Amniotic epithelial cell (primary cell): ENCODE measurements around the gene HSF4.

Experiments used
- DNase-seq: peaks from one replicate; pipeline ENCODE4 v3.0.0-alpha.2; 2010; ENCODE audit warnings: low read depth

Gene HSF4

DNA sequence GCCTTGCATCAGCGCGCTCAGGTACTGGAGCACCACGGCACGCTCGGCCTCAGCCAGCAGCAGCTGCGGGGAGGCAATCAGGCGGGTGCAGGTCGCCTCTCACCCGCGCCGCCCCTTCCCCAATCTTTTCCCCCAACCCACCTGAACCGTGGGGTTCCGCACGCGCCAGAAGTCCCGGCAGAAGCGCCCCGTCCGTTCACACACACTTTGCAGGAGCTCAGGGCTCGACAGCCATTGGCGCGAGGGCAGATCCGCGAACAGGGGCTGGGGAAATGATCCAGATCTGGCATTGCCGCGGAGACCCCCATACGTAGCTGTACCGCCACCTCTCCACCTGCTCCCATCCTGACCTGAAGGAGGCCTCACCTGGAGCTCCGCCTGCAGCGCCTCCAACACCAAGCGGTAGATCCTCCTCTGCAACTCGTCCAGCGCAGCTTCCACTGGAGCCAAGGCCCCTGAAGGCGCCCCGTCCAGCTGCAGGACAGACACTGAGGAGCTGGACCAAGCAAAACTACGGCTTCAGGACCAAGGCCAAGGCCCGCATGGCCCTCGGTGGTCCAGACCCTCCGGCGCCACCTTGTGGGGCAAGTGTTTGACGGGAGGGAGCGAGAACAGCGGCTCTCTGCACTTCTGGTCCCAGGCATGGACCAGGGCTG lies 20.6 kb downstream of the HSF4 start:
- peak; percentile 88 for DNase-seq

DNA sequence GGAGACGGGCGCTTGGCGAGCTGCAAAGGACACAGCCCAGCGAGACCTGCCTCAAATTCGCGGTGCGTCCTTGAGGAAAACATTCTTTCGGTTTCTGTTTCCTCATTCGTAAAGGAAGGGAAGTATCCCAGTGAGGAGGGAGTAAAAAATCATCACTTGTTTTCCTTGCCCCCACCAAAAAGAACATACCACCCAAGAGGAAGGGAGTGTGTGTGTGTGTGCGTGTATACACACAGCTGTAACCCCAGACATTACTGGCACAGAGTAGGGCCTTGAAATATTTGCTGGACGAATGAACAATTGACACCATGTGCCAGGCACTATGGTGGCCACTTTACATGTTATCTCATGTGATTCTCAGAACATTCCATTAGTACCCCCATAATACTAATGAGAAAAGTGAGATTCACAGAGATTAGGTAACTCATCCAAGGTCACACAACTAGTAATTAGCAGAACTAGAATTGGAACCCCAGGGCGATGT lies 21.1 kb downstream of the HSF4 start:
- DNase-seq, result no peak

GRCh38 chr16:67186550-67186950 lies 22.0 kb downstream of the HSF4 start:
- DNase-seq, result peak; percentile 64

GRCh38 chr16:67187175-67187890 lies 22.8 kb downstream of the HSF4 start:
- no peak for DNase-seq

- no peak for DNase-seq
These were observed 23.8 kb downstream of the HSF4 start for GRCh38 chr16:67188323-67188722.

DNA sequence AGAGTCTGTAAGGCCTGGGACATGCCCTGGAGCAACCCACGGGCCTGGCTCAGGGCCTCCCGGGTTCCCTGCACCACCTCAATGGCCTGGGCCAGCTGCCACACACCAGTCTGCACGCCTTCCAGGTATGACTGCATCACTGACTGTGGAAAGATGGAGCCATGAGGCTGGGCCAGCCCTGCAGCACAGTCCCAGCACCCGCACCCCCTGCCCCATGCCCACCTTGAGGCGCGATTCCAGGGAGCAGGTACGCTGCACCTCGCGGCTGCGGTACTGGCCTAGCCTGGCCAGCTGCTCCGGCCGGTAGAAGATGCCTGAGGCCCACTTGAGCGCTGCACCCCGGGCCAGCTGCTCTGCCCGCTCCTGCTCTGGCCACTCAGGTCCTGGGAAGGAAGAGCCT lies 24.3 kb downstream of the HSF4 start:
- no peak for DNase-seq

DNA sequence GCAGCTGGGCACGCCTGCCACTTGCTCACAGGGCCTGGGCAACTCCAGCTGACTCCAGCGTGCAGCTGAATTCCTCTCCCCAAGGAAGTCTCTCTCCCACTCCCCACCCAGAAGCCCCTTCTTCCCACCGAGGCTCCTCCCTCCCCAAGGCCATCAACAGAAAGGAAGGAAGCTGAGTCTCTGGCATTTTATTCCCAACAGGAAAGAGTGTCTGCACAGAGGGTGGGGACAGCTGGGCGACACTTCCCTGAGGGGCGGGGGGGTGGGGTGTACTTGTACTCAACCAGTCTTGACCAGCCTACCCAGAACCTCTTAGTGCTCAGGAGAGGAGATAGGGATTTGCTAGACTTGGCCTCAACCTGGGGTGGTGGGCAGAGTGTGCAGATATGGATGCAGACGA lies 25.5 kb downstream of the HSF4 start, which contains the start of gene EXOC3L1:
Gene EXOC3L1 (minus strand): TSS at position 96 of the 400 bp plus-strand sequence. CDS start 460 bp downstream, outside the sequence.
- DNase-seq, result no peak

DNA sequence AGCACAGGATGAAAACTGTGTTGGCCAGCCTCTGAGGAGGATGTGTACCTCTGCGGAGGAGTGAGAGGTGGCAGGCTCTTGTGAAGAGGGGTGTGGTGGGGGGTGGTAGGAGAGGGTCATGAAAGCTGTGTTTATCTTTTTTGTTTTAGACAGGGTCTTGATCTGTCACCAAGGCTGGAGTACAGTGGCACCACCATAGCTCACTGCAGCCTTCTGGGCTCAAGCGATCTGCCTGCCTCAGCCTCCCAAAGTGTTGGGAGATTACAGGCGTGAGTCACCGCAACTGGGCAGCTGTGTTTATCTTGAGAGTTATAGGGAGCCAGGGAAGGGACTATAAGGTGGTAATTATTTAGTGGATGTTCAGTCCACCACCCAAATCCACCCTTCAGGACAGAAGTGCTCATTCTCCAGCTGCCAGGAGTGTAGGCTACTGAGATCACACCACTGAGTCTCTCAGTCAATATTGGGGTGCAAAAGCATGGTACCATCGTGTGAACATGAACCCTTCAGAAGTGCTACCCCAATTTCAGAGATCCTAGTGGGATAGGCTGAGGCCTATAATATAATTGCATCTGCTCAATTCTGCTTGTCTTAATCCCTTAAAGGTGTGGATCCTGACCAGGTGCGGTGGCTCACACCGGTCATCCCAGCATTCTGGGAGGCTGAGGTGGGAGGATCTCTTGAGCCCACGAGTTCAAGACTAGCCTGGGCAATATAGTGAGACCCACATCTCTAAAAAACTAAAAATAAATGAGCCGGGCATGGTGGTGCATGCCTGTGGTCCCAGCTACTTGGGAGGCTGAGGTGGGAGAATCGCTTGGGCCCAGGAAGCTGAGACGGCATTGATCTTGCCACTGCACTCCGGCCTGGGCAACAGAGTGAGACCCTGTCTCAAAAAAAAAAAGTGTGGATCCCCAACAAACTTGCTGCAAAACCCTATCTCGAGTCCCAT lies 26.2 kb downstream of the HSF4 start:
- DNase-seq, result peak; percentile 61

- DNase-seq, result no peak
These were observed 27.0 kb downstream of the HSF4 start for GRCh38 chr16:67191411-67191994.

DNA sequence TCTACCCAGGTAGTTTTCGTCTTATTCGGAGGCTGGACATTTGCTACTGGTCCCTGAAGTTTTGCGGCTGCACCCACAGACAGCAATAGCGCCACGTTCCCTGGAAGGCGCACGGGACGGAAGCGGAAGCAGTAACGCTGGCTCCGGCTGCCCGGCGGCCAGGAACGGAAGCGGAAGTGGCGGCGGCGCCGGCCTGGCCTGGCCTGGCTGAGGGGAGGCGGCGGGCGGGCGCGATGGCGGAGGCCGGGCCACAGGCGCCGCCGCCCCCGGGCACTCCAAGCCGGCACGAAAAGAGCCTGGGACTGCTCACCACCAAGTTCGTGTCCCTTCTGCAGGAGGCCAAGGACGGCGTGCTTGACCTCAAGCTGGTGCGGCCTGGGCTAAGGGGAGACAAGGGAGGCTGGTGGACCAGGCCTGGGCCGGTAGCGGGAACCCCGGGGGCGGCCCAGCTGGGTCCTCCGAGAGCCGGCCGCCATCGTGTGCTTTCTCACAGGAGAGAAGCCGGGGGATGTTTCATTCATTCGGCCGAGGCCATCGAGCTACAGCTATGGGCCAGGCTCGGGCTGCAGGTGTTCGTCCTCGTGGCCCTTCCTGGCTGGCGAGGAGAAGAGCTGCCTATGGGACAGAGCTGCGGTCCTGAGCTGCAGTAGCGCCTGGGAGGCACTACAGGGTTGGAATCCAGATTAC lies 27.6 kb downstream of the HSF4 start, which contains the start of gene E2F4:
Gene E2F4 (plus strand): TSS at position 161 of the 687 bp plus-strand sequence. CDS start 73 bp downstream, at position 234.
- DNase-seq, result peak; percentile 91

DNA sequence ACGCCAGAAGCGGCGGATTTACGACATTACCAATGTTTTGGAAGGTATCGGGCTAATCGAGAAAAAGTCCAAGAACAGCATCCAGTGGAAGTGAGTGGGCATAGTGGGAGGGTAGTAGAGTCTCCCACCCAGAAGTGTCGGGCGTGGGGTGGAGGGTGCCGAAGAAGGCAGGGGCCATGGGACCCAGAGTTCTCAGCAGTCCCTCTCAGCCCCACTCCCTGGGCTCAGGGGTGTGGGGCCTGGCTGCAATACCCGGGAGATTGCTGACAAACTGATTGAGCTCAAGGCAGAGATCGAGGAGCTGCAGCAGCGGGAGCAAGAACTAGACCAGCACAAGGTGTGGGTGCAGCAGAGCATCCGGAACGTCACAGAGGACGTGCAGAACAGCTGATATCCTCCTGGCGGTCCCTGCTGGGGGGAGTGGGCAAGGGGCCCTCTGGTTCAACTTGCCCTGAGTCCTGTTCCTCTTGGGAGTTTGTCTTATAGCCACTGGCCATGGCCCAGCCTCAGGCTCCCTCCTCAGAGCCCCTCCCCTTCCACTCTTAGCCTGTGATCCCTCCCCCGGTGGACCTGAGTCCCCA lies 28.3 kb downstream of the HSF4 start:
- DNase-seq, result no peak

GRCh38 chr16:67193536-67193935 lies 29.0 kb downstream of the HSF4 start:
- no peak for DNase-seq

DNA sequence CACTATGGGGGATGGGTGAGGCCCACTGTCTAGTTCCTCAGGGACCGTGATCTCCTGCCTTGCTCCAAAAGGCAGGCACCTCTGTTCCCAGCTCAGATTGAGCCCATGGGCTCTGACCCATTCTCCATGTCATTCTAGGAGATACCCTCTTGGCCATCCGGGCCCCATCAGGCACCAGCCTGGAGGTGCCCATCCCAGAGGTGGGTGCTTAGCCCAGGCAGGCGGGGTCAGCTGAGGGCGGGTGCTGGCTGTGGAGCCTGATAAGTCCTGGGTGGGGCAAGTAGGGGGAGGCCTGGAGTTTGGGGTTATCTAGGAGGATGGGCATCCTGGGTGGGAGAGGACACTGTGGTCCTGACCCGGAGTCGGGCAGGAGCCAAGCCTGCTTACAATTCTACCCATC lies 29.7 kb downstream of the HSF4 start:
- no peak for DNase-seq

GRCh38 chr16:67195676-67196075 lies 31.1 kb downstream of the HSF4 start:
- DNase-seq, result no peak

DNA sequence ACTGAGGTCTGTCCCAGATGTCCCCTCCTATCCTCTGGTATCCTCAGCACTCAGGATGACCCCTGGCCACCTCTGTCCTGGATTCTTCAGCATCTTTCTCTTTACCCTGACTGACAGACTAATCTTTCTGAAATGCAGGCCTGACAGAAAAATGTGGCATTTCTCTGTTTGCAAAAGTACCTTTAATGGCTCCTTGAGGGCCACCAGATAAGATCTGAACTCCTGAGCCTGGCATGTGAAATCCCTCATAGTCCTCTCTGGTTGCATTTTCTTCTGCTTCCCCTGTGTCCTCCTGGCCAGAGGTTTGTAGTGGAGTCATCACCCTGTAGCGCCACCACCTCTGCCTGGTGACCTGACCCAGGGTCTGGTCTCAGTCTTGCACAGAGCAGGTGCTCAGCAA lies 32.3 kb downstream of the HSF4 start:
- DNase-seq, result no peak

DNA sequence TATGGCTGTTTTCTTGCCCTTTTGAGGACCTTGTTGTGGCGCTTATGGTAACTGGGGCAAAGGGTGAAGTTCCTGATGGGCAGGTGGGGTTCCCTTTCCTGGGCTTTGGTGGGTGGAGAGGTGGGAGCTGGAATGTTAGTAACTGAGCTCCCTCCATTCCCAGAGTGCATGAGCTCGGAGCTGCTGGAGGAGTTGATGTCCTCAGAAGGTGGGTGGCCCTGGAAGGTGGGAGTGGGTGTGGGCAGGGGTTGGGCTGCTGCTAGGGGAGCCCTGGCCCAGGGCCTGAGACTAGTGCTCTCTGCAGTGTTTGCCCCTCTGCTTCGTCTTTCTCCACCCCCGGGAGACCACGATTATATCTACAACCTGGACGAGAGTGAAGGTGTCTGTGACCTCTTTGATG lies 33.2 kb downstream of the HSF4 start:
- no peak for DNase-seq

DNA sequence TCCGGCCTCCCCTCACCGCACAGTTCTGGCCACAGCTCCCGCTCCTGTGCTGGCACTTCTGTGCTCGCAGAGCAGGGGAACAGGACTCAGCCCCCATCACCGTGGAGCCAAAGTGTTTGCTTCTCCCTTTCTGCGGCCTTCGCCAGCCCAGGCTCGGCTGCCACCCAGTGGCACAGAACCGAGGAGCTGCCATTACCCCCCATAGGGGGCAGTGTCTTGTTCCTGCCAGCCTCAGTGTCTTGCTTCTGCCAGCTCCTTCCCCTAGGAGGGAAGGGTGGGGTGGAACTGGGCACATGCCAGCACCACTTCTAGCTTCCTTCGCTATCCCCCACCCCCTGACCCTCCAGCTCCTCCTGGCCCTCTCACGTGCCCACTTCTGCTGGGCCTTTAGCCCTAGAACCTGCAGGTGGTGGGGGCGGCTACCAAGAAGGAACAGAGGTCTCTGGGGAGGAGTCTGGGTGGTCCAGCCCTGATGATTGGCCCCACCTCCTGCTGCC lies 33.7 kb downstream of the HSF4 start:
- DNase-seq, result peak; percentile 40

GRCh38 chr16:67199011-67199807 lies 34.7 kb downstream of the HSF4 start, which contains the start of gene ELMO3:
Gene ELMO3, plus strand, starts transcription at chr16:67199131. Its CDS starts 196 bp downstream, at chr16:67199327.
- DNase-seq, result no peak

- no peak for DNase-seq
These were observed 35.3 kb downstream of the HSF4 start for GRCh38 chr16:67199808-67200198.

DNA sequence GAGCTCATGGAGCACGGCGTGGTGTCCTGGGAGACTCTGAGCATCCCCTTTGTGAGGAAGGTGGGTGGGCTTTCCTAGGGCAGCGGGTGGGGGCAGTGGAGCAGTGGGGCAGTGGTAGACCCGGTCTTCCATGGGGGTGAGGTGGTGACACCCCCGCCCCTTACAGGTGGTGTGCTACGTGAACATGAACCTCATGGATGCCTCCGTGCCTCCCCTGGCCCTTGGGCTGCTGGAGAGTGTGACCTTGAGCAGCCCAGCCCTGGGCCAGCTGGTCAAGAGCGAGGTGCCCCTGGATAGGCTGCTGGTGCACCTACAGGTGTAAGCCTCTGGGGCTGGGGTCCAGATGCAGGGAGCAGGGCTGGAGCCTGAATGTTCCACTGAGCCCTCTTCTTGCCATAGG lies 35.9 kb downstream of the HSF4 start:
- no peak for DNase-seq
